ENCODE results near the gene CASP7. TPM values are rescaled to one million over a fixed set of nuclear protein-coding genes. Genes with fewer than 3 reads are reported as not detected.

CASP7 gene
- total and polyA plus RNA-seq, 8 donors: 34.0 to 50.5 (median 43.7) TPM

- Histone ChIP-seq H3K4me1 (peaks cover 0 to 11% of the 10 kb centered on the region in 2 donors), H3K36me3 (no peaks in the 10 kb centered on the region), H3K27ac (no peak overlapping the region), H3K4me3 (no peak overlapping the region), H3K9me3 (no peaks in the 10 kb centered on the region), H3K27me3 (no peaks in the 10 kb centered on the region)
- ATAC-seq (no peak), DNase-seq (no peak)
- no peak for TF ChIP-seq CTCF (IDR thresholded peaks at IDR 0.05)
- intact Hi-C loops (cut with DNase I): no loop called here
Observed at GRCh38 chr10:113754125-113754524, 74.4 kb downstream of the CASP7 start.

GRCh38 chr10:113754768-113755167 lies 75.1 kb downstream of the CASP7 start:
- peaks cover 0 to 11% of the 10 kb centered on the region in 2 donors for H3K4me1 ChIP-seq
- H3K27ac ChIP-seq: no peak overlapping the region
- no peaks in the 10 kb centered on the region for H3K27me3 ChIP-seq
- intact Hi-C loops (cut with DNase I): no loop called here
- DNase-seq: no peak
- H3K4me3 ChIP-seq: no peak overlapping the region
- ATAC-seq: no peak
- no peaks in the 10 kb centered on the region for H3K36me3 ChIP-seq
- TF ChIP-seq CTCF (IDR thresholded peaks at IDR 0.05): no peak
- no peaks in the 10 kb centered on the region for H3K9me3 ChIP-seq

DNA sequence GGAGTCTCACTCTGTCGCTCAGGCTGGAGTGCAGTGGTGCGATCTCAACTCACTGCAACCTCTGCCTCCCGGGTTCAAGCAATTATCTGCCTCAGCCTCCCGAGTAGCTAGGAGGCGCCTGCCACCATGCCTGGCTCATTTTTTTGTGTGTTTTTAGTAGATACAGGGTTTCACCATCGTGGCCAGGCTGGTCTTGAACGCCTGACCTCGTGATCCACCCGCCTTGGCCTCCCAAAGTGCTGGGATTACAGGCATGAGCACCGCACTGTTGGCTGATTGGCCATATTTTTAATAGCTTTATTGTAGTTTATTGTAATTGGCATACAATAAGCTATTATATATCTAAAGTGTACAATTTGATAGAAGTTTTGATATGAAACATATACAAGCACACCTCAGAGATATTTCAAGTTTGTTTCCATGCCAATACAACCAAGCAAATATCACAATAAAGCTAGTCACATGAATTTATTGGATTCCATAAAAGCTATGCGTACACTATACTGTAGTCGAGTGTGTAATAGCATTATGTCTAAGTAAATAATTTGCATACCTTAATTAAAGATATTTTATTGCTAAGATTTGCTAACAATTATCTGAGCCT lies 77.3 kb downstream of the CASP7 start:
- DNase-seq (no peak), ATAC-seq (no peak)

GRCh38 chr10:113762083-113762482 lies 82.4 kb downstream of the CASP7 start:
- H3K4me3 ChIP-seq: no peak overlapping the region
- intact Hi-C loops (cut with DNase I): no loop called here
- no peaks in the 10 kb centered on the region for H3K4me1 ChIP-seq
- H3K36me3 ChIP-seq: no peaks in the 10 kb centered on the region
- ATAC-seq (no peak), DNase-seq (no peak)
- TF ChIP-seq CTCF (IDR thresholded peaks at IDR 0.05): no peak
- H3K27ac ChIP-seq: no peak overlapping the region
- H3K9me3 ChIP-seq: peaks cover 0 to 6% of the 10 kb centered on the region in 2 donors
- no peaks in the 10 kb centered on the region for H3K27me3 ChIP-seq

More for the DNA sequence above, 77.3 kb downstream of the CASP7 start:
- no peak overlapping the region for H3K27ac ChIP-seq
- no peaks in the 10 kb centered on the region for H3K27me3 ChIP-seq
- intact Hi-C loops (cut with DNase I): no loop called here
- H3K4me3 ChIP-seq: no peak overlapping the region
- H3K9me3 ChIP-seq: no peaks in the 10 kb centered on the region
- peaks cover 0 to 11% of the 10 kb centered on the region in 2 donors for H3K4me1 ChIP-seq
- no peak for TF ChIP-seq CTCF (IDR thresholded peaks at IDR 0.05)
- no peaks in the 10 kb centered on the region for H3K36me3 ChIP-seq

DNA sequence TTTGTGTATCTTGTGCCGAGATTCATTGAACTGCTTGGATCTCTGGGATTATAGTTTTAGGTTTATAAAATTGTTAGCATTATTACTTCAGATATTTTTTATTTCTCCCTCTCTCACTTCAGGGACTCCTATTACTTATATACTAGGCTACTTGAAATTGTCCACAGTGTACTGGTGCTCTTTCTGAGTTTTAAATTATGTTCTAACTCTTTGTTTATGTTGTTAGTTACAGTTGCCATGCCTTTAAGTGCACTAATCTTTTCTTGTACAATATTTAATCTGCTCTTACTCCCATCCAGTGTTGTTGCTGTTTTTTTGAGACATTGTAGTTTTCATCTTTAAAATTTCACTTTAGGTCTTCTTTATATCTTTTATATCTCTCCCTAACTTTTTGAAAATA lies 84.9 kb downstream of the CASP7 start:
- no peak overlapping the region for H3K27ac ChIP-seq
- no peaks in the 10 kb centered on the region for H3K27me3 ChIP-seq
- ATAC-seq: peak; percentile 85
- intact Hi-C loops (cut with DNase I): no loop called here
- no peak overlapping the region for H3K4me3 ChIP-seq
- no peak for TF ChIP-seq CTCF (IDR thresholded peaks at IDR 0.05)
- DNase-seq: no peak
- peaks cover 0 to 6% of the 10 kb centered on the region in 2 donors for H3K9me3 ChIP-seq
- no peaks in the 10 kb centered on the region for H3K4me1 ChIP-seq
- H3K36me3 ChIP-seq: no peaks in the 10 kb centered on the region

Measured in left lung (tissue), 10 donors.